ENCODE measurements around the gene KRT12. TPM values are rescaled to one million over a fixed set of nuclear protein-coding genes. Genes with fewer than 3 reads are reported as not detected.

KRT12 gene
- not detected for total RNA-seq

GRCh38 chr17:40866838-40867237 lies at the start of gene KRT12:
Gene KRT12, minus strand, starts transcription at chr17:40867223. Its CDS starts 37 bp downstream, at chr17:40867186.
- peaks cover 20% of the 10 kb centered on the region for H3K27me3 Mint-ChIP-seq (ENCODE audit: low read depth)
- DNase-seq (no peak), ATAC-seq (no peak)
- no peaks in the 10 kb centered on the region for H3K4me1 Mint-ChIP-seq (ENCODE audit: low read depth)
- ChIA-PET CTCF (interaction anchor here (1.4 kb wide), 1 partner anchor 10 kb away, joined by 4 read pairs; no protein-coding TSS in a partner anchor), POLR2A (interaction anchor here (0.6 kb wide), 1 partner anchor 440 kb away, joined by 3 read pairs; no protein-coding TSS in a partner anchor)
- H3K36me3 Mint-ChIP-seq (ENCODE audit: low read depth), result no peaks in the 10 kb centered on the region
- no peak within 1 kb of the TSS for H3K4me3 Mint-ChIP-seq
- no peaks in the 10 kb centered on the region for H3K9me3 Mint-ChIP-seq (ENCODE audit: insufficient read depth)
- H3K27ac Mint-ChIP-seq, result no peak within 1 kb of the TSS

- no peak for DNase-seq
- Mint-ChIP-seq H3K27ac (no peak overlapping the region), H3K27me3 (ENCODE audit: low read depth) (peaks cover 2% of the 10 kb centered on the region), H3K4me1 (ENCODE audit: low read depth) (peaks cover 4% of the 10 kb centered on the region), H3K9me3 (ENCODE audit: insufficient read depth) (no peaks in the 10 kb centered on the region), H3K4me3 (no peak overlapping the region), H3K36me3 (ENCODE audit: low read depth) (no peaks in the 10 kb centered on the region)
- ATAC-seq, result no peak
- ChIA-PET POLR2A (no interaction called here), CTCF (interaction anchor here (2.0 to 2.8 kb wide), 2 partner anchors 633 to 746 kb away, joined by 5 to 12 read pairs; no protein-coding TSS in a partner anchor)
These were observed 49.3 kb upstream of the KRT12 start for GRCh38 chr17:40916366-40916765.

GRCh38 chr17:40915721-40916256 lies 48.8 kb upstream of the KRT12 start:
- no peaks in the 10 kb centered on the region for H3K36me3 Mint-ChIP-seq (ENCODE audit: low read depth)
- no peaks in the 10 kb centered on the region for H3K4me1 Mint-ChIP-seq (ENCODE audit: low read depth)
- CTCF ChIA-PET, result interaction anchor here (2.0 to 2.8 kb wide), 2 partner anchors 633 to 747 kb away, joined by 5 to 12 read pairs; no protein-coding TSS in a partner anchor
- no peak overlapping the region for H3K27ac Mint-ChIP-seq
- POLR2A ChIA-PET, result no interaction called here
- no peak for DNase-seq
- H3K27me3 Mint-ChIP-seq (ENCODE audit: low read depth), result peaks cover 2% of the 10 kb centered on the region
- H3K4me3 Mint-ChIP-seq, result no peak overlapping the region
- no peak for ATAC-seq
- H3K9me3 Mint-ChIP-seq (ENCODE audit: insufficient read depth), result no peaks in the 10 kb centered on the region

GRCh38 chr17:40915199-40915661 lies 48.2 kb upstream of the KRT12 start:
- POLR2A ChIA-PET, result no interaction called here
- H3K27ac Mint-ChIP-seq, result no peak overlapping the region

GRCh38 chr17:40914075-40914855 lies 47.2 kb upstream of the KRT12 start:
- ChIA-PET POLR2A (no interaction called here), CTCF (interaction anchor here (0.6 to 2.8 kb wide), 4 partner anchors 635 to 752 kb away, joined by 3 to 12 read pairs (median 4); no protein-coding TSS in a partner anchor)
- no peak for DNase-seq
- H3K27ac Mint-ChIP-seq, result no peak overlapping the region
- H3K36me3 Mint-ChIP-seq (ENCODE audit: low read depth), result no peaks in the 10 kb centered on the region
- no peak overlapping the region for H3K4me3 Mint-ChIP-seq
- H3K27me3 Mint-ChIP-seq (ENCODE audit: low read depth), result peaks cover 2% of the 10 kb centered on the region
- H3K9me3 Mint-ChIP-seq (ENCODE audit: insufficient read depth), result no peaks in the 10 kb centered on the region
- ATAC-seq, result no peak
- no peaks in the 10 kb centered on the region for H3K4me1 Mint-ChIP-seq (ENCODE audit: low read depth)

More at GRCh38 chr17:40915199-40915661, 48.2 kb upstream of the KRT12 start:
- Mint-ChIP-seq H3K4me3 (no peak overlapping the region), H3K9me3 (ENCODE audit: insufficient read depth) (no peaks in the 10 kb centered on the region), H3K36me3 (ENCODE audit: low read depth) (no peaks in the 10 kb centered on the region), H3K4me1 (ENCODE audit: low read depth) (no peaks in the 10 kb centered on the region), H3K27me3 (ENCODE audit: low read depth) (peaks cover 2% of the 10 kb centered on the region)
- ATAC-seq (no peak), DNase-seq (no peak)
- CTCF ChIA-PET, result interaction anchor here (1.1 to 2.8 kb wide), 2 partner anchors 634 to 747 kb away, joined by 5 to 12 read pairs; no protein-coding TSS in a partner anchor

GRCh38 chr17:40912486-40913210 lies 45.6 kb upstream of the KRT12 start:
- H3K4me1 Mint-ChIP-seq (ENCODE audit: low read depth), result no peaks in the 10 kb centered on the region
- H3K27ac Mint-ChIP-seq, result no peak overlapping the region
- no peak overlapping the region for H3K4me3 Mint-ChIP-seq
- no peak for ATAC-seq
- no peaks in the 10 kb centered on the region for H3K36me3 Mint-ChIP-seq (ENCODE audit: low read depth)
- ChIA-PET CTCF (interaction anchor here (1.0 to 2.0 kb wide), 3 partner anchors 410 to 753 kb away, joined by 3 to 6 read pairs (median 4); no protein-coding TSS in a partner anchor), POLR2A (no interaction called here)
- no peaks in the 10 kb centered on the region for H3K9me3 Mint-ChIP-seq (ENCODE audit: insufficient read depth)
- peaks cover 11% of the 10 kb centered on the region for H3K27me3 Mint-ChIP-seq (ENCODE audit: low read depth)
- DNase-seq, result no peak

GRCh38 chr17:40910441-40910841 lies 43.4 kb upstream of the KRT12 start:
- no peak for DNase-seq
- CTCF ChIA-PET, result interaction anchor here (0.9 to 5.5 kb wide), 9 partner anchors 26 to 752 kb away, joined by 3 to 28 read pairs (median 3); no protein-coding TSS in a partner anchor
- Mint-ChIP-seq H3K9me3 (ENCODE audit: insufficient read depth) (no peaks in the 10 kb centered on the region), H3K4me3 (no peak overlapping the region), H3K4me1 (ENCODE audit: low read depth) (no peaks in the 10 kb centered on the region), H3K27me3 (ENCODE audit: low read depth) (peaks cover 21% of the 10 kb centered on the region), H3K36me3 (ENCODE audit: low read depth) (no peaks in the 10 kb centered on the region), H3K27ac (no peak overlapping the region)
- POLR2A ChIA-PET, result no interaction called here
- ATAC-seq, result no peak

- CTCF ChIA-PET, result interaction anchor here (0.6 to 5.5 kb wide), 9 partner anchors 13 to 753 kb away, joined by 3 to 28 read pairs (median 4); no protein-coding TSS in a partner anchor
- H3K9me3 Mint-ChIP-seq (ENCODE audit: insufficient read depth), result no peaks in the 10 kb centered on the region
These were observed 42.7 kb upstream of the KRT12 start for GRCh38 chr17:40909755-40910154.

GRCh38 chr17:40909351-40909750 lies 42.3 kb upstream of the KRT12 start:
- H3K4me1 Mint-ChIP-seq (ENCODE audit: low read depth), result no peaks in the 10 kb centered on the region
- ChIA-PET POLR2A (no interaction called here), CTCF (interaction anchor here (0.6 to 5.5 kb wide), 7 partner anchors 13 to 739 kb away, joined by 3 to 28 read pairs (median 4); no protein-coding TSS in a partner anchor)
- no peaks in the 10 kb centered on the region for H3K9me3 Mint-ChIP-seq (ENCODE audit: insufficient read depth)
- ATAC-seq, result peak; percentile 82
- DNase-seq, result peak; percentile 71
- H3K27me3 Mint-ChIP-seq (ENCODE audit: low read depth), result peaks cover 24% of the 10 kb centered on the region
- no peaks in the 10 kb centered on the region for H3K36me3 Mint-ChIP-seq (ENCODE audit: low read depth)
- no peak overlapping the region for H3K27ac Mint-ChIP-seq
- no peak overlapping the region for H3K4me3 Mint-ChIP-seq

More at GRCh38 chr17:40909755-40910154, 42.7 kb upstream of the KRT12 start:
- DNase-seq (no peak), ATAC-seq (no peak)
- no peaks in the 10 kb centered on the region for H3K36me3 Mint-ChIP-seq (ENCODE audit: low read depth)
- H3K27me3 Mint-ChIP-seq (ENCODE audit: low read depth), result peaks cover 21% of the 10 kb centered on the region
- H3K27ac Mint-ChIP-seq, result no peak overlapping the region
- H3K4me1 Mint-ChIP-seq (ENCODE audit: low read depth), result no peaks in the 10 kb centered on the region
- POLR2A ChIA-PET, result no interaction called here
- H3K4me3 Mint-ChIP-seq, result no peak overlapping the region

- CTCF ChIA-PET, result interaction anchor here (1.3 to 5.5 kb wide), 2 partner anchors 643 to 742 kb away, joined by 3 to 28 read pairs; no protein-coding TSS in a partner anchor
- Mint-ChIP-seq H3K4me1 (ENCODE audit: low read depth) (peaks cover 2% of the 10 kb centered on the region), H3K27me3 (ENCODE audit: low read depth) (peaks cover 24% of the 10 kb centered on the region), H3K4me3 (no peak overlapping the region), H3K9me3 (ENCODE audit: insufficient read depth) (no peaks in the 10 kb centered on the region), H3K27ac (no peak overlapping the region), H3K36me3 (ENCODE audit: low read depth) (no peaks in the 10 kb centered on the region)
- DNase-seq, result no peak
- POLR2A ChIA-PET, result no interaction called here
- no peak for ATAC-seq
These were observed 39.6 kb upstream of the KRT12 start for GRCh38 chr17:40906613-40907012.

GRCh38 chr17:40905370-40905769 lies 38.3 kb upstream of the KRT12 start:
- ChIA-PET POLR2A (no interaction called here), CTCF (interaction anchor here (1.0 kb wide), 1 partner anchor 498 kb away, joined by 4 read pairs; no protein-coding TSS in a partner anchor)
- no peaks in the 10 kb centered on the region for H3K9me3 Mint-ChIP-seq (ENCODE audit: insufficient read depth)
- peaks cover 29% of the 10 kb centered on the region for H3K27me3 Mint-ChIP-seq (ENCODE audit: low read depth)
- peaks cover 2% of the 10 kb centered on the region for H3K4me1 Mint-ChIP-seq (ENCODE audit: low read depth)
- DNase-seq (no peak), ATAC-seq (no peak)
- no peak overlapping the region for H3K4me3 Mint-ChIP-seq
- no peak overlapping the region for H3K27ac Mint-ChIP-seq
- no peaks in the 10 kb centered on the region for H3K36me3 Mint-ChIP-seq (ENCODE audit: low read depth)

Data from activated CD8-positive, alpha-beta T cell treated with anti-CD3 and anti-CD28 coated beads, Interleukin-2, amount 10 ng/mL, durations not matched to agents 7 days and 5 days (primary cell).